Smooth muscle cell of the brain vasculature (primary cell): ENCODE results near the gene FAM110C.
"Not testable (repeated sequence)": the region's sequence is repeated elsewhere in the genome, so short reads cannot be mapped to it uniquely, and the experiment has no call there.

Source experiments
- DNase-seq: peaks from one replicate; pipeline ENCODE4 v3.0.0-alpha.2; 2012; ENCODE audit warnings: low read depth, low spot score

Gene FAM110C

DNA sequence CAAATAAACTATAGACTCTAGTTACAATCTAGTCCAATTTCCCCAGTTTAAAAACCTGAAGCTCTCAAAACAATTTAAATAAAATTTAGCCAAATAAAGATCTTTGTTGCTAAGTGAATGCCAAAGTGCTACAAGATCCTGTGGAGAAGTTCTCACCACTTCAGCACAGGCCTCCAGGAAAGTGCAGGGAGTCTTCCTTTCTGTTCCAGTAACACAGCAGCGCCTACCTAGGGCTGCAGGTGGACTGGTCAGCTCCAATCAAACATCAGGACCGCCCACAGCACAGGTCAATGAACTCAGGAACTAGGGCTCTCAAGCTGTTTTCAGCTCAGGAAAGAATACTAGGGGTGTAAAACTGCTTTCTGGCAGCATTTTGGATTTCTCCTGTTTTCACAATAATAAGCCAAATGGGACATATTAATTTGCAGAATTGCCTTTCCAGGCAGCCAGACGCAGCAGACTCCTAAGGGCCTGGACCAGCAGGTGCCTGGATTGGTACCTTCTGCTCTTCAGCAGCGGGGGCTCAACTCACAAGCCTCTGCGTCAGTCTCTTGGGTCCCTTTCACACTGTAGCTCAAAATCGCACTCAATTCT, 1.5 kb downstream of the FAM110C start:
- no peak for DNase-seq

GRCh38 chr2:42788-43187, 3.5 kb downstream of the FAM110C start:
- no peak for DNase-seq

- no peak for DNase-seq
Observed at GRCh38 chr2:40465-40864, 5.8 kb downstream of the FAM110C start.

DNA sequence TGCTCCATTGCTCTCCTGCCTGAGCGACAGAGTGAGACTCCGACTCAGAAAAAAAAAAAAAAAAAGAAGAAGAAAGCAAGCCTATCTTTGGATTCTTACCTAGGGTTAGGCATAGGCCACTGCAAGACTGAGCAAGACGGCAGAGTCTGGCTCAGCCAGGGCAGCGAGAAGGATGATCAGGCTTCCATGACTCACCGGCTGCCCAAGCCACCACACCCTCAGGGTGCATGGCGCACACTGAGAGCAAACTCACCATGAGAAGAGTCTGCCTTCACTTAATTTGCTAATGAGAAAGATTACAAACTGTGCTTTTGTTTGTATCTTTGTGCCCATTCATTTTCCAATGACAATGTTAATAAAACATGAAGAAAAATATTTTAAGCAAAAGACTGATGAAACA, 8.2 kb downstream of the FAM110C start:
- no peak for DNase-seq

DNA sequence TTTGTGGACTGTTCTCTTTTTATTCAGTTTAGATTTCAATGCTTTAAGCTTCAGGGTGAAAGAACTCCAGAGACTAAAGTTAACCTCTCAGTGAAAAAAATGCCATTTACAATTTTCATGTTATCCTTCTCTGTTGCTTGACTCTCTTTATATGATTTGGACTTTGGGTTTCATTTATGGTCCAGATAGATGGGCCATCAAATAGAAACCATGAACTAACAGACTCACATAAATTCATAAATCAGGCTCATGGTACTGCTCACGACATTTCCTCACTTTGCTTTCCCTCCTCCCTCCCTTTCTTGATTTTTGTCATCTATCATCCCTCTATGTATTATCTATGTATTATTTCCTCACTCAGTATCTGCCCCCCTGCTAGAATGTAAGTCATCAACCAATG, 10.0 kb downstream of the FAM110C start:
- DNase-seq: no peak

DNA sequence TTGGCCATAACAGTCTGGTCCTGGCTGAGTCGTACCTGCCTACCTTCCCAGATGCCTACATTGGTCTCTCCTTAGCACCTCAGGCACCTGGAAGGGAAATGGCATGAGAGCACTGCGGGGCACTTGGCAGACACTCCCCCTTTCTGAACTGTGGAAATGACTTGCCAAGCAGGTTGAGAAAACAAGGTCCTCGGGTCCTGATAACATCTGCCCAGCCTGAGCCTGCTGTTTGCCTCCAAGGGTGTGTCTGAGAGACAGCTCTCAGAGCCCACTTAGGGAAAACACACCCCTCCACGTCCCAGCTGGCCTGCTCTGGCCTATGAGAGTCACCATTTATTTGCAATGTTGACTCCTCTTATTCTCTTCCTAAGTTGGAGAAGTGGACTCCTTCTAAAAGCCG, 10.5 kb downstream of the FAM110C start:
- no peak for DNase-seq

GRCh38 chr2:33620-34019, 12.7 kb downstream of the FAM110C start:
- no peak for DNase-seq

DNA sequence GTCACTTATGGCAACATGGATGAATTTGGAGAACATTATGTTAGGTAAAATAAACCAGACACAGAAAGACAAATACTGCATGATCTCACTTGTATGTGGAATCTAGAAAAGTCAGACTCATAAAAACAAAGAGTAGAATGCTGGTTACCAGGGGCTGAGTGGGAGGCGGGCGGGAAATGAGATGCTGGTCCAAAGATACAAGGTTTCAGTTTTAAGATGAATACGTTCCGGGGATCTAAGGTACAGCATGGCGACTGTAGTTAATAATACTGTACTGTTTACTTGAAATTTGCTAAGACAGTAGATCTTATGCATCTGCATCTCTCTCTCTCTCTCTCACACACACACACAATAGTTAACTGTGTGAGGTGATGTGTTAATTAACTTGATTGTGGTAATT, 14.2 kb downstream of the FAM110C start:
- DNase-seq: no peak

DNA sequence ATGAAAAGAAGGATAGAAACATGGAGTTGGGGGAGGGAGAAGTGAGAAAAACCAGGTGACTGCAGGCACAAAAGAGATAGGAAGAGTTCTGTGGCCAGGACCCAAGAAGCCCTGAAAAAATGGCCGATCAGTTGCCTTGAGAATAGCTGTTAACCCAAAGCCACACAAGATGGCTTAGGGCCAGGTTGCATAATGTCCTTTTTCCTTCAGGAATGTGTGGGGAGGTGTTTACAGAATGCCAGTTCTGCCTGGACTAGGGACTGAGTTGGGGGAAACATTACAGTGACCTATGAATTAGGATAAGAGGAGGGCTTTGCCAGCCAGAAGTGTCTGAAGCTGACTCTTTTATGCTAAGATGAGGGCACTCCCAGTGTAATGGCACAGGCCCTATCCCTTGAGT, 17.1 kb downstream of the FAM110C start:
- no peak for DNase-seq

DNA sequence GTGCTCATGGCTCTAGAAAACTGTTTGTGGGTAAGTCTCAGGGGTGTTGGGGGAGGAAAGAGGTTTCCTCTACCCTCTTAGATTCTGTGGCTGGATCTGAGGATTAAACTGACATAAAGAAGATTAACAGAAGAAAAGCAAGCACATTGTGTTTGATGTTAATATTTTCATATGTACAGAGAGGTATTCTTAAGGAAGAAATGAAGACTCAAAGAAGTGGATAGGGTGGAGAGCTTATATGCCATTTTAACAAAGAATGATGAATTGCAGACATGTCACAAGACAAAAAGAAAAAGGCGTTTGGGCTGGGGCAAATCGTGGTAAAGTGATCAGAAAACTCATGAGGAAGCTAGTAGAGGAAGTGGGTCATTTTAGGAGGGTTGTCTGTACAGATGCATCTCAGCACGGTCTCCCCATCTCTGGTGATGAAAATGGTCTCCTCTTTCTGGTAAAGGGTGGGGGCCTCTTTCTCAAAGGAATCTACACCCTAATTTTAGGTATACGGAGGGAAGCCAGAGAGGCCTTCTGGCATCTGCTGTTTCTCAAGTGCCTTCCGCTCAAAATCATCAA, 17.8 kb downstream of the FAM110C start:
- no peak for DNase-seq

DNA sequence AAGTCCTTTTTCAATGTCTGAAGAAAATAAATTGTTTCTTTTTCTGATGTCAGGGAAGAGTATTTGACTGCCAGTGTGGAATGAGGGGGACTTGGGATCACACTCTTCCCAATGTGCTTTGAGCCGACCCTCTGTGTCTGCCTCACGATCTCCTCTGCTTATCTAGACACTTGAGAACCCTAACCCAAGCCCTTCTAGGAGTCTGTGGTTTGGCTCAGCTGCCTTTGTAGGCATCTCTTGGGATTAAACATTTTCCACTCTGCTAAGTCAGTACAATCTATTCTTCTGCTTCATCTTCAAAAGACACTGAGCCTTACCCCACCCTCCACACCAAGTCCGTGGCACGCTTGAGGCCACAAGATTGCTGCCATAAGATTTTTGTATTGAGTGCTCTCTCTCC, 19.4 kb downstream of the FAM110C start:
- DNase-seq: no peak

DNA sequence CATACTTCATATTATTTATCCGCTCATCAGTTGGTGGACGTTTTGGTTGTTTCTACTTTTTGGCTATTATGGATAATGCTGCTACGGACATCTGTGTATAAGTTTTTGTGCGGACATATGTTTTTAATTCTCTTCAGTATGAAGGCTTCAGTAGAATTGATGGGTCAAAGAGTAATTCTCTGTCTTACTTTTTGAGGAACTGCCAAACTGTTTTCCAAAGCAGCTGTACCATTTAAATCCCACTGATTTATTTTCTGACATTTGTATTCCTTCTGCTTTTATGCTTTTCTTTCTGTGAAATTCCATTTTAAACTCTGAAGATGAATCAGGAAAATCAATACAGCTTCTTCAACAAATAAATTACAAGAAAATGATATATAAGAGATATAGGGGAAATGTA, 20.8 kb downstream of the FAM110C start:
- no peak for DNase-seq

DNA sequence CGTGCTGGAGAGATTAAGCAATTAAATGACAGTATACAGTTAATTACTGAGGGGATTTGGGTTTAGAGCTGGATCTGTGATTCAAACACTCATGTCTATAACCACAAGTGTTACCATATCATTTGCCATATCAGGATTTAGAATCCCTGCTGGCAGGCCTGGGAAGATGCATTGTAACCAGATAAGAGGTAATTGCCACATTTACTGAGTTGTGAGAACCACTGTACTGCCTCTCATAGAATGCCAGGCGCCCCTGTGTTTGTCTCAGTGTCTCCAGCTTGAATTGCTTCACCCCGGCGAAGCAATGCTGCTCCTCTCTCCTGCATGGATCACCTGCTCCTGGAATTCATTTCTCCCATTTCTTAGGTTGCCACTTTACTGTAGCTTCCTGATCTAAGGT, 21.7 kb downstream of the FAM110C start:
- DNase-seq: not testable (repeated sequence)

GRCh38 chr2:24107-24506, 22.2 kb downstream of the FAM110C start:
- no peak for DNase-seq

DNA sequence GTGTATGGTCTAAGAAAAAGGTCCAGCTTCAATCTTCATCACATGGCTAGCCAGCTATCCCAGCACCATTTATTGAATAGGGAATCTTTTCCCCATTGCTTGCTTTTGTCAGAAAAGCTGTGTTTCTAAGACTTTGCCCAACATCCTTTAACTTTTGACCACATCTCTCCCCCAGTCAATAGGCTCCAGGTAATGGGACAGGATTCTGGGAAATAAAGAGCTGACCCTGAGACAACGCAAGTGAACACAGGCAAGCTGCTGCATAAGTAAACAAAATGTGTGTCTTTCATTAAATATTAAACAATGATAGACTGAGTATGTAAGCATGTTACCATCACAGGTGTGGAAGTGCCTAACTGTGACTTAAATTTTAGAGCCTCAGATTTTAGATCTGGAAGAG, 23.0 kb downstream of the FAM110C start:
- DNase-seq: no peak

DNA sequence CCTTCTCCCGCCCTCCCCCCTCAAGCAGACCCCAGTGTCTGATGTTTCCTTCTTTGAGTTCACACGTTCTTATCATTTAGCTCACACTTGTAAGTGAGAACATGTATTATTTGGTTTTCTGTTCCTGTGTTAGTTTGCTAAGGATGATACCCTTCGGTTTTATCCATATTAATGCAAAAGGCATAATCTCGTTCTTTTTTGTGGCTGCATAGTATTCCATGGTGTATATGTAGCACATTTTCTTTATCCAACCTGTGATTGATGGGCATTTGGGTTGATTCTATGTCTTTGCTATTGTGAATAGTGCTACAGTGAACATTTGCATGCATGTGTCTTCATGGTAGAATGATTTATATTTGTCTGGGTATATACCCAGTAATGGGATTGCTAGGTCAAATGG, 24.1 kb downstream of the FAM110C start:
- DNase-seq: not testable (repeated sequence)

GRCh38 chr2:20259-20658, 26.0 kb downstream of the FAM110C start:
- DNase-seq: not testable (repeated sequence)

GRCh38 chr2:19505-19904, 26.8 kb downstream of the FAM110C start:
- DNase-seq: no peak

- DNase-seq: no peak
Observed at GRCh38 chr2:18402-19271, 27.7 kb downstream of the FAM110C start.

GRCh38 chr2:15916-16315, 30.4 kb downstream of the FAM110C start:
- not testable (repeated sequence) for DNase-seq

DNA sequence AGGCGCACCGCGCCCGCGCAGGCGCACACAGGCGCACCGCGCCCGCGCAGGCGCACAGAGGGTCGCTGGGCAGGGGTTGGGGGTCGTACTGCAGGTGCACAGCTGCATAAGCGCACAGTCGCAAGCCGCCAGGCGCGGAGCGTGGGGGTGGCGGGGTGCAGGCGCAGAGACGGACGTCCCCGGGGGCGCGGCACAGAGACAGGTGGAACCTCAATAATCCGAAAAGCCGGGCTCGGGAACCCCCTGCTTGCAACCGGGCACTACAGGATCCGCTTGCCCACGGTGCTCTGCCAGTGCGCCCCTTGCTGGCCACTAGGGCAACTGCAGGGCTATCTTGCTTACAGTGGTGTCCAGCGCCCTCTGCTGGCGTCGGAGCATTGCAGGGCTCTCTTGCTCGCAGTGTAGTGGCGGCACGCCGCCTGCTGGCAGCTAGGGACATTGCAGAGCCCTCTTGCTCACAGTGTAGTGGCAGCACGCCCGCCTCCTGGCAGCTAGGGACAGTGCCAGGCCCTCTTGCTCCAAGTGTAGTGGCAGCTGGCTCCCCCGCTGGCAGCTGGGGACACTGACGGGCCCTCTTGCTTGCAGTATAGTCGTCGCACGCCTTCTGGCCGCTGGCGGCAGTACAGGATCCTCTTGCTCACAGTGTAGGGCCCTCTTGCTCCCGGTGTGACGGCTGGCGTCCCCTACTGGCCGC, 34.9 kb downstream of the FAM110C start:
- DNase-seq: no peak

GRCh38 chr2:10222-10875, 36.0 kb downstream of the FAM110C start:
- DNase-seq: no peak
